ENCODE results near the gene ERAL1. TPM values are rescaled to one million over a fixed set of nuclear protein-coding genes. Genes with fewer than 3 reads are reported as not detected.

The ERAL1 gene
- total and polyA plus RNA-seq, 10 donors: 28.4 to 51.9 (median 38.7) TPM

- peaks cover 10 to 58% (median 37%) of the 10 kb centered on the region in 6 donors for H3K4me1 ChIP-seq
- H3K27ac ChIP-seq: peak overlapping the region; percentile 70 to 93 (median 87)
- intact Hi-C loops (cut with DNase I; ENCODE audit: low total_unique reads): loop anchor here (10.0 kb wide), 1 partner anchor 47 kb away; no protein-coding TSS in a partner anchor
These were observed 43.1 kb upstream of the ERAL1 start for GRCh38 chr17:28811651-28812090.

GRCh38 chr17:28812091-28812747 is 42.6 kb upstream of the ERAL1 start:
- Histone ChIP-seq H3K4me3 (peak overlapping the region; percentile 74 to 99 (median 86)), H3K9me3 (no peaks in the 10 kb centered on the region), H3K36me3 (peaks cover 0 to 2% (median 0%) of the 10 kb centered on the region in 6 donors), H3K4me1 (peaks cover 10 to 55% (median 37%) of the 10 kb centered on the region in 6 donors), H3K27ac (peak overlapping the region; percentile 70 to 93 (median 87)), H3K27me3 (replicated peaks in 1 of 7) (no peaks in the 10 kb centered on the region)
- peak; percentile 99 for DNase-seq
- TF ChIP-seq POLR2A (IDR thresholded peaks at IDR 0.05): no peak
- TF ChIP-seq POLR2AphosphoS5 (IDR thresholded peaks at IDR 0.05): peak; percentile 34 to 80 (median 73)
- peak in 1 of 11 experiments; percentile 14 for TF ChIP-seq CTCF (IDR thresholded peaks at IDR 0.05 in 8 of 11, conservative IDR thresholded peaks at IDR 0.05 in 3 of 11)
- intact Hi-C loops (cut with DNase I; ENCODE audit: low total_unique reads): loop anchor here (10.0 kb wide), 1 partner anchor 47 kb away; no protein-coding TSS in a partner anchor
- WGBS, 5 donors: 0 to 1% (median 0%) methylated on average over 23 to 47 of the region's 47 CpGs

More at GRCh38 chr17:28811651-28812090, 43.1 kb upstream of the ERAL1 start:
- H3K36me3 ChIP-seq: peaks cover 0 to 5% (median 0%) of the 10 kb centered on the region in 6 donors
- TF ChIP-seq POLR2AphosphoS5 (IDR thresholded peaks at IDR 0.05) (no peak), POLR2A (IDR thresholded peaks at IDR 0.05) (no peak)
- H3K9me3 ChIP-seq: no peaks in the 10 kb centered on the region
- H3K4me3 ChIP-seq: peak overlapping the region; percentile 74 to 99 (median 86)
- 3 to 5% (median 4%) methylated on average over 6 of the region's 6 CpGs for WGBS, 5 donors
- no peak for DNase-seq
- no peaks in the 10 kb centered on the region for H3K27me3 ChIP-seq (replicated peaks in 1 of 7)

- H3K27ac ChIP-seq: peak overlapping the region; percentile 70 to 93 (median 87)
- intact Hi-C loops (cut with DNase I; ENCODE audit: low total_unique reads): loop anchor here (10.0 kb wide), 1 partner anchor 48 kb away; no protein-coding TSS in a partner anchor
- WGBS, 5 donors: 0 to 1% (median 0%) methylated on average over 6 to 10 of the region's 10 CpGs
- no peak for TF ChIP-seq POLR2AphosphoS5 (IDR thresholded peaks at IDR 0.05)
- no peak for TF ChIP-seq POLR2A (IDR thresholded peaks at IDR 0.05)
- TF ChIP-seq CTCF (IDR thresholded peaks at IDR 0.05 in 8 of 11, conservative IDR thresholded peaks at IDR 0.05 in 3 of 11): no peak
- no peaks in the 10 kb centered on the region for H3K36me3 ChIP-seq
- DNase-seq: no peak
- no peaks in the 10 kb centered on the region for H3K27me3 ChIP-seq (replicated peaks in 1 of 7)
- peak overlapping the region; percentile 74 to 99 (median 86) for H3K4me3 ChIP-seq
- no peaks in the 10 kb centered on the region for H3K9me3 ChIP-seq
- peaks cover 10 to 49% (median 35%) of the 10 kb centered on the region in 6 donors for H3K4me1 ChIP-seq
These were observed 42.0 kb upstream of the ERAL1 start for GRCh38 chr17:28812748-28813377.

GRCh38 chr17:28816540-28816939 is 38.3 kb upstream of the ERAL1 start:
- Histone ChIP-seq H3K4me3 (no peak overlapping the region), H3K9me3 (no peaks in the 10 kb centered on the region), H3K36me3 (peaks cover 0 to 2% (median 0%) of the 10 kb centered on the region in 6 donors), H3K4me1 (peaks cover 4 to 13% (median 8%) of the 10 kb centered on the region in 6 donors), H3K27ac (no peak overlapping the region), H3K27me3 (replicated peaks in 1 of 7) (no peaks in the 10 kb centered on the region)
- intact Hi-C loops (cut with DNase I; ENCODE audit: low total_unique reads): loop anchor here (10.0 kb wide), 1 partner anchor 52 kb away; no protein-coding TSS in a partner anchor
- TF ChIP-seq POLR2A (IDR thresholded peaks at IDR 0.05) (no peak), CTCF (IDR thresholded peaks at IDR 0.05 in 8 of 11, conservative IDR thresholded peaks at IDR 0.05 in 3 of 11) (no peak), POLR2AphosphoS5 (IDR thresholded peaks at IDR 0.05) (no peak)
- 83 to 89% (median 85%) methylated on average over 4 of the region's 4 CpGs for WGBS, 5 donors
- DNase-seq: no peak
